Liver (tissue), 3 donors: ENCODE measurements around the gene LPAR6.

Experiments used
- EGR1 ChIP-seq, 2 donors: IDR thresholded peaks; 2 replicates each; pipeline ENCODE4 v1.6.1; 2016 to 2018; ENCODE audit warnings: antibody characterized with exemption in 2 of 2, low read depth in 2 of 2
- FOXA1 ChIP-seq: IDR thresholded peaks from 2 replicates; pipeline ENCODE4 v1.6.1; 2016; ENCODE audit warnings: antibody characterized with exemption
- HNF4A ChIP-seq, 2 donors: conservative IDR thresholded peaks; 2 replicates each; pipeline ENCODE4 v1.6.1; 2016; ENCODE audit warnings: antibody characterized with exemption in 2 of 2, mild to moderate bottlenecking in 2 of 2
- HNF4G ChIP-seq: IDR thresholded peaks from 2 replicates; pipeline ENCODE4 v1.6.1; 2016; ENCODE audit warnings: antibody characterized with exemption
- JUND ChIP-seq, 2 donors: IDR thresholded peaks; 2 replicates each; pipeline ENCODE4 v1.6.1; 2016; ENCODE audit warnings: antibody characterized with exemption in 2 of 2
- RAD21 ChIP-seq, 2 donors: IDR thresholded peaks; 2 replicates each; pipeline ENCODE4 v1.6.1; 2016; ENCODE audit warnings: antibody characterized with exemption in 2 of 2, mild to moderate bottlenecking in 2 of 2
- SP1 ChIP-seq: IDR thresholded peaks from 2 replicates; pipeline ENCODE4 v1.6.1; 2018; ENCODE audit warnings: antibody characterized with exemption, mild to moderate bottlenecking
- YY1 ChIP-seq: IDR thresholded peaks from 2 replicates; pipeline ENCODE4 v1.6.1; 2016; ENCODE audit warnings: antibody characterized with exemption, mild to moderate bottlenecking
- TF ChIP-seq, protein P1 (sequence below): fragments of 150-350 bp; IDR thresholded peaks from 2 replicates; pipeline ENCODE4 v1.5.1; 2017; ENCODE audit warnings: improper control_type of control experiment, low read depth, low read length; ENCODE audit not compliant: missing input control
- TF ChIP-seq, protein P2 (sequence below): IDR thresholded peaks from 2 replicates; pipeline ENCODE4 v1.6.1; 2016; ENCODE audit warnings: antibody characterized with exemption
- TF ChIP-seq, protein P3 (sequence below): IDR thresholded peaks from 2 replicates; pipeline ENCODE4 v1.6.1; 2016; ENCODE audit warnings: antibody characterized with exemption
- donor health status: healthy.
- donor health status: healthy.

DNA sequence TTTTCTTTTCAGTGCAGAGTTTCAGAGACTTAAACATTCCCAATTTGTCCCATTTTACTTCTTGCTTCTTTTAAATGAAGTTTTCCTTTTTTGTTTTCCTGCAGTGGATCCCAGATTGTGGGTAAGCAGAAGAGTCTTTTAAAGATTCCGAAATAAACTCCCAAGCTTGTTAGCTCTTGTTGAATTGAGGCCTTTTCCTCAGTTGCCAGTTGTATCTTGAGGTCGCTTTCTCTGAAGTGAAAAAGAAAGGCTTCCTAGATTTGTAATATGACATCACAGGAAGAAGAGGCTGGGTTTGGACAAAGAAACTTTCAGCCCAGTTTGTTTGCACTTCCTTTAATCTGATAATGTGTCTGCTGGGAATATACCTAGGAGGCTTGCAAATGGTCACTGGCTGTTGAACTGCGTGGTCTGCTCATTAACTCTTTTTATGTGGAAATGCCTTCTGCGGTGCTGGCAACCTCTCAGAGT lies at the start of gene LPAR6:
- TF ChIP-seq, protein P1, sequence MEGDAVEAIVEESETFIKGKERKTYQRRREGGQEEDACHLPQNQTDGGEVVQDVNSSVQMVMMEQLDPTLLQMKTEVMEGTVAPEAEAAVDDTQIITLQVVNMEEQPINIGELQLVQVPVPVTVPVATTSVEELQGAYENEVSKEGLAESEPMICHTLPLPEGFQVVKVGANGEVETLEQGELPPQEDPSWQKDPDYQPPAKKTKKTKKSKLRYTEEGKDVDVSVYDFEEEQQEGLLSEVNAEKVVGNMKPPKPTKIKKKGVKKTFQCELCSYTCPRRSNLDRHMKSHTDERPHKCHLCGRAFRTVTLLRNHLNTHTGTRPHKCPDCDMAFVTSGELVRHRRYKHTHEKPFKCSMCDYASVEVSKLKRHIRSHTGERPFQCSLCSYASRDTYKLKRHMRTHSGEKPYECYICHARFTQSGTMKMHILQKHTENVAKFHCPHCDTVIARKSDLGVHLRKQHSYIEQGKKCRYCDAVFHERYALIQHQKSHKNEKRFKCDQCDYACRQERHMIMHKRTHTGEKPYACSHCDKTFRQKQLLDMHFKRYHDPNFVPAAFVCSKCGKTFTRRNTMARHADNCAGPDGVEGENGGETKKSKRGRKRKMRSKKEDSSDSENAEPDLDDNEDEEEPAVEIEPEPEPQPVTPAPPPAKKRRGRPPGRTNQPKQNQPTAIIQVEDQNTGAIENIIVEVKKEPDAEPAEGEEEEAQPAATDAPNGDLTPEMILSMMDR: no peak
- TF ChIP-seq HNF4A (conservative IDR thresholded peaks at IDR 0.05) (no peak), FOXA1 (no peak), RAD21 (IDR thresholded peaks at IDR 0.05) (peak; percentile 39 to 52), HNF4G (no peak), SP1 (peak; percentile 53), EGR1 (IDR thresholded peaks at IDR 0.05; ENCODE audit: low read depth in 2 of 2) (no peak), YY1 (peak; percentile 44), JUND (IDR thresholded peaks at IDR 0.05) (peak; percentile 26 to 66)
- TF ChIP-seq, protein P2, sequence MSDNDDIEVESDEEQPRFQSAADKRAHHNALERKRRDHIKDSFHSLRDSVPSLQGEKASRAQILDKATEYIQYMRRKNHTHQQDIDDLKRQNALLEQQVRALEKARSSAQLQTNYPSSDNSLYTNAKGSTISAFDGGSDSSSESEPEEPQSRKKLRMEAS: peak; percentile 19
- TF ChIP-seq, protein P3, sequence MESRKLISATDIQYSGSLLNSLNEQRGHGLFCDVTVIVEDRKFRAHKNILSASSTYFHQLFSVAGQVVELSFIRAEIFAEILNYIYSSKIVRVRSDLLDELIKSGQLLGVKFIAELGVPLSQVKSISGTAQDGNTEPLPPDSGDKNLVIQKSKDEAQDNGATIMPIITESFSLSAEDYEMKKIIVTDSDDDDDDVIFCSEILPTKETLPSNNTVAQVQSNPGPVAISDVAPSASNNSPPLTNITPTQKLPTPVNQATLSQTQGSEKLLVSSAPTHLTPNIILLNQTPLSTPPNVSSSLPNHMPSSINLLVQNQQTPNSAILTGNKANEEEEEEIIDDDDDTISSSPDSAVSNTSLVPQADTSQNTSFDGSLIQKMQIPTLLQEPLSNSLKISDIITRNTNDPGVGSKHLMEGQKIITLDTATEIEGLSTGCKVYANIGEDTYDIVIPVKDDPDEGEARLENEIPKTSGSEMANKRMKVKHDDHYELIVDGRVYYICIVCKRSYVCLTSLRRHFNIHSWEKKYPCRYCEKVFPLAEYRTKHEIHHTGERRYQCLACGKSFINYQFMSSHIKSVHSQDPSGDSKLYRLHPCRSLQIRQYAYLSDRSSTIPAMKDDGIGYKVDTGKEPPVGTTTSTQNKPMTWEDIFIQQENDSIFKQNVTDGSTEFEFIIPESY: no peak
